Transverse colon (tissue), 4 donors: ENCODE results near the gene MED12L. TPM values are rescaled to one million over a fixed set of nuclear protein-coding genes. Genes with fewer than 3 reads are reported as not detected.

Experiments used
- DNase-seq: peaks from one replicate; pipeline ENCODE4 v3.0.0-alpha.2; 2019
- H3K27ac ChIP-seq, 4 donors: fragments of 200-600 bp; sonication (generic); 2 replicates each; pipeline ENCODE4 v1.5.1; 2016 to 2018; ENCODE audit warnings: inconsistent platforms in 4 of 4
- H3K27me3 ChIP-seq: fragments of 200-600 bp; sonication (generic); 2 replicates; pipeline ENCODE4 v1.5.1; 2017; ENCODE audit warnings: inconsistent platforms
- H3K36me3 ChIP-seq, 4 donors: fragments of 200-600 bp; sonication (generic); 2 replicates each; pipeline ENCODE4 v1.5.1; 2017 to 2019; ENCODE audit warnings: inconsistent platforms in 4 of 4
- H3K4me1 ChIP-seq, 4 donors: fragments of 200-600 bp; sonication (generic); 2 replicates each; pipeline ENCODE4 v1.5.1; 2017 to 2020; ENCODE audit warnings: inconsistent platforms in 4 of 4
- H3K4me3 ChIP-seq, 4 donors: fragments of 200-600 bp; sonication (generic); 1 replicate in 1 of 4; 2 replicates in 3 of 4; pipeline versions ENCODE4 v1.5.1 to v1.6.1; 2017 to 2019; ENCODE audit warnings: inconsistent platforms in 4 of 4
- H3K9me3 ChIP-seq, 2 donors: fragments of 200-600 bp; sonication (generic); 2 replicates each; pipeline ENCODE4 v1.5.1; 2017 to 2019; ENCODE audit warnings: inconsistent platforms in 2 of 2
- CTCF ChIP-seq, 5 experiments: fragments of 200-600 bp in 3 of 5; fragments of 450-650 bp in 2 of 5; sonication (generic) in 3 of 5; IDR thresholded peaks; 1 replicate in 2 of 5; 2 replicates in 3 of 5; pipeline ENCODE4 v1.5.1; 2016 to 2017; ENCODE audit warnings: antibody characterized with exemption in 5 of 5, inconsistent platforms in 3 of 5, mild to moderate bottlenecking in 2 of 5, moderate library complexity in 1 of 5
- EP300 ChIP-seq: sonication (generic); formaldehyde crosslinking; IDR thresholded peaks from one replicate; pipeline ENCODE4 v1.6.1; 2017; ENCODE audit warnings: antibody characterized with exemption, low read depth
- POLR2A ChIP-seq: fragments of 450-650 bp; IDR thresholded peaks from one replicate; pipeline ENCODE4 v1.6.1; 2016; ENCODE audit warnings: antibody characterized with exemption, mild to moderate bottlenecking, moderate library complexity
- POLR2AphosphoS5 ChIP-seq, 3 donors: sonication (generic); formaldehyde crosslinking; IDR thresholded peaks; one replicate each; pipeline ENCODE4 v1.6.1; 2016; ENCODE audit warnings: antibody characterized with exemption in 3 of 3
- WGBS, 2 donors: methylation state at CpG; one replicate each; pipeline ENCODE4 v1.1.5; 2018; ENCODE audit warnings: low coverage in 1 of 2; 5-methylcytosine and 5-hydroxymethylcytosine counted together
- in situ Hi-C, 4 donors: fragments of 200-750 bp; cut with MboI; loops; one replicate each; pipeline versions ENCODE4 v1.15.0 to v1.15.1; 2017; ENCODE audit warnings: low sequenced_read_pairs in 3 of 4, low pct_ligation_motif_present in 1 of 4, low pct_unique_long_range_greater_than_20kb in 1 of 4
- intact Hi-C: fragments of 100-400 bp; cut with DNase I; formaldehyde crosslinking; loops from one replicate; pipeline ENCODE4 v1.15.1; 2023; ENCODE audit warnings: low total_unique reads
- total RNA-seq, 4 donors: library from RNA; depleted of rRNA; stranded (reverse); fragments of >200 nt; gene quantifications; one replicate each; pipeline ENCODE4 v1.1.0, GENCODE V29; 2016

Gene MED12L
- total RNA-seq, 4 donors from 2014 or later = under 0.01 to 8.6 (median 0.64) TPM

DNA sequence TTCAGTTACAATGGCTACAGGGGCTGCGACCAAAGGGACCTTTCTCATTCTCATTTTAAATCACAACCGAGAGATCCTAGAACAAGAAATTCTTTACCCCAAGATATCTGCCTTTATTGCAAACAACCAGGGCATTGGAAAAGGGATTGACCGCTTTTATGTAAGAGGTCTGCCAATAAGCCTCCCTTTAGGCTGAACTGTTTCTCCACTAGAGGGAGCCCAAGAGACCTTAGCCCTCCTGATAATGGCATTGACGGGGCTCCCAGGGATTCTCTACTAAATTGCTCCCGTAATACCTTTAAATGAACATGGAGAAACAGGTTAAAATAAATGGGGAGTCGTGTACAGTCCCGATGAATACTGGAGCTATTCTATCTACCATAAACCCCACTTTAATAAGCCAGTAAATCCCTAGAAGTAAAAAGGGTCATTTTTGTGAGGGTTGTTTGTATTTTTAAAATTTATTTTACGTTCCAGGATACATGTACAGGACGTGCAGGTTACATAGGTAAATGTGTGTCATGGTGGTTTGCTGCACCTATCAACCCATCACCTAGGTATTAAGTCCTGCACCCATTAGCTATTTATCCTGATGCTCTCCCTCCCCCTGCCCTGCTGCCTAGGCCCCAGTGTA, 382.9 kb downstream of the MED12L start:
- Histone ChIP-seq H3K27ac (no peak overlapping the region), H3K36me3 (no peaks in the 10 kb centered on the region), H3K9me3 (no peaks in the 10 kb centered on the region), H3K4me3 (no peak overlapping the region), H3K27me3 (no peaks in the 10 kb centered on the region), H3K4me1 (no peaks in the 10 kb centered on the region)
- intact Hi-C loops = loop anchor here (10.0 kb wide), 1 partner anchor 456 kb away; no protein-coding TSS in a partner anchor
- 35 to 48% methylated on average over 6 to 9 of the region's 9 CpGs for WGBS, 2 donors
- peak; percentile 31 for DNase-seq
- TF ChIP-seq POLR2A (no peak), CTCF (IDR thresholded peaks at IDR 0.05) (peak; percentile 62 to 91 (median 88))
- in situ Hi-C loops = no loop called here

- DNase-seq = no peak
- in situ Hi-C loops (no loop called here), intact Hi-C loops (no loop called here)
- Histone ChIP-seq H3K27ac (no peak overlapping the region), H3K4me3 (no peak overlapping the region), H3K36me3 (no peaks in the 10 kb centered on the region), H3K4me1 (no peaks in the 10 kb centered on the region), H3K9me3 (peaks cover 0 to under 1% of the 10 kb centered on the region in 2 donors), H3K27me3 (no peaks in the 10 kb centered on the region)
- WGBS, 2 donors = 83 to 95% methylated on average over 4 to 7 of the region's 7 CpGs
- TF ChIP-seq CTCF (IDR thresholded peaks at IDR 0.05) (no peak), EP300 (no peak), POLR2A (no peak), POLR2AphosphoS5 (IDR thresholded peaks at IDR 0.05) (no peak)
These were observed 391.0 kb downstream of the MED12L start for GRCh38 chr3:151476344-151477018.

GRCh38 chr3:151477591-151478334, 392.3 kb downstream of the MED12L start:
- Histone ChIP-seq H3K36me3 (no peaks in the 10 kb centered on the region), H3K27ac (no peak overlapping the region), H3K27me3 (no peaks in the 10 kb centered on the region), H3K4me1 (no peaks in the 10 kb centered on the region), H3K4me3 (no peak overlapping the region), H3K9me3 (peaks cover 5 to 7% of the 10 kb centered on the region in 2 donors)
- no peak for TF ChIP-seq EP300
- TF ChIP-seq POLR2AphosphoS5 (IDR thresholded peaks at IDR 0.05) = no peak
- TF ChIP-seq CTCF (IDR thresholded peaks at IDR 0.05) = no peak
- TF ChIP-seq POLR2A = no peak
- intact Hi-C loops (no loop called here), in situ Hi-C loops (no loop called here)
- DNase-seq = no peak
- WGBS, 2 donors = 61 to 67% methylated on average over 2 of the region's 2 CpGs

DNA sequence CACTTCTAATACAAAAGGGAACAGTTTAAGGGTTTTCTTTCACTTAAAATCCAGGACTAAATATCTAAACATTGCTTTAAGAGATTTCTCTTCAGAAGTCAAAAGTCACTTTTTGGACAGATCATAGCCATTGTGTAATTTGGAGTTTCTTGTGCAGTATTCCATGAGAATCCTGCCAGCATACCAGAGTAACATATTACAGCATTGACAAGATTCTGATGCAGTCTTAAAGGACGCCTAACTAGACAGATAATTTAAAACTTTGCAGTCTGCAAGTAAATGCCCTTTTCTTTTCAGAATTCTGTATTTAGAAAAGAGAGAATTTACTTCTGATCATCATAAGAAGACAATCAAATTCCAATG, 392.9 kb downstream of the MED12L start:
- TF ChIP-seq CTCF (IDR thresholded peaks at IDR 0.05) = no peak
- TF ChIP-seq EP300 = no peak
- no peak for TF ChIP-seq POLR2AphosphoS5 (IDR thresholded peaks at IDR 0.05)
- no peak for TF ChIP-seq POLR2A
- intact Hi-C loops = no loop called here
- Histone ChIP-seq H3K27ac (no peak overlapping the region), H3K4me1 (no peaks in the 10 kb centered on the region), H3K9me3 (peaks cover 5 to 12% of the 10 kb centered on the region in 2 donors), H3K27me3 (no peaks in the 10 kb centered on the region), H3K4me3 (no peak overlapping the region), H3K36me3 (no peaks in the 10 kb centered on the region)
- WGBS, 2 donors = 66% methylated on average over 1 of the region's 1 CpG; no CpG with 5 or more reads in 1 of the 2 donors
- in situ Hi-C loops = no loop called here
- no peak for DNase-seq
